Spleen (tissue), 13 donors: ENCODE data around the gene PRR35. TPM values are rescaled to one million over a fixed set of nuclear protein-coding genes. Genes with fewer than 3 reads are reported as not detected.

Source experiments
- DNase-seq: peaks from one replicate; pipeline ENCODE4 v3.0.0-alpha.2; 2020
- H3K27ac ChIP-seq, 8 donors: fragments of 200-600 bp; sonication (generic) in 7 of 8; 1 replicate in 4 of 8; 2 replicates in 4 of 8; pipeline versions ENCODE4 v1.5.0 to v1.8.0; 2016 to 2021; ENCODE audit warnings: inconsistent platforms in 4 of 8, mild to moderate bottlenecking in 4 of 8, moderate library complexity in 1 of 8
- H3K27me3 ChIP-seq, 7 donors: fragments of 200-600 bp; sonication (generic) in 6 of 7; replicated peaks in 1 of 7; 1 replicate in 4 of 7; 2 replicates in 3 of 7; pipeline versions ENCODE4 v1.5.0 to v1.8.0; 2016 to 2021; ENCODE audit warnings: inconsistent platforms in 3 of 7, mild to moderate bottlenecking in 1 of 7
- H3K36me3 ChIP-seq, 6 donors: fragments of 200-600 bp; sonication (generic) in 5 of 6; 1 replicate in 4 of 6; 2 replicates in 2 of 6; pipeline versions ENCODE4 v1.5.0 to v1.8.0; 2016 to 2021; ENCODE audit warnings: inconsistent platforms in 2 of 6
- H3K4me1 ChIP-seq, 6 donors: fragments of 200-600 bp; sonication (generic) in 5 of 6; 1 replicate in 3 of 6; 2 replicates in 3 of 6; pipeline versions ENCODE4 v1.5.0 to v1.8.0; 2016 to 2021; ENCODE audit warnings: inconsistent platforms in 3 of 6
- H3K4me3 ChIP-seq, 8 donors: fragments of 200-600 bp; sonication (generic) in 7 of 8; 1 replicate in 4 of 8; 2 replicates in 4 of 8; pipeline versions ENCODE4 v1.5.0 to v1.8.0; 2016 to 2021; ENCODE audit warnings: inconsistent platforms in 4 of 8, mild to moderate bottlenecking in 4 of 8, moderate library complexity in 2 of 8
- H3K9me3 ChIP-seq, 8 donors: fragments of 200-600 bp; sonication (generic) in 7 of 8; 1 replicate in 4 of 8; 2 replicates in 4 of 8; pipeline versions ENCODE4 v1.5.0 to v1.8.0; 2016 to 2021; ENCODE audit warnings: inconsistent platforms in 4 of 8
- POLR2A ChIP-seq, 3 donors: fragments of 450-650 bp; IDR thresholded peaks; one replicate each; pipeline ENCODE4 v1.5.1; 2017; ENCODE audit warnings: antibody characterized with exemption in 3 of 3, mild to moderate bottlenecking in 1 of 3
- POLR2AphosphoS5 ChIP-seq, 3 donors: sonication (generic); formaldehyde crosslinking; IDR thresholded peaks; one replicate each; pipeline ENCODE4 v1.5.1; 2017; ENCODE audit warnings: antibody characterized with exemption in 3 of 3
- WGBS, 5 donors: extraction: QIAGEN DNeasy Blood & Tissue Kit in 3 of 5; methylation state at CpG; one replicate each; pipeline versions ENCODE4 v1.1.5 to v1.1.7; 2013 to 2018; 5-methylcytosine and 5-hydroxymethylcytosine counted together
- intact Hi-C: fragments of 100-400 bp; cut with DNase I; formaldehyde crosslinking; loops from one replicate; pipeline ENCODE4 v1.15.0; 2023; ENCODE audit warnings: low total_unique reads
- long read RNA-seq, 2 donors: transcript quantifications; one replicate each; lab custom pipeline, GENCODE V29; 2026
- polyA plus RNA-seq, 3 donors: library from polyadenylated mRNA; stranded (reverse); fragments of 200-250 nt; gene quantifications; one replicate each; pipeline ENCODE4 v1.2.1, GENCODE V29; 2013
- total RNA-seq, 7 donors: library from RNA; depleted of rRNA in 3 of 7; stranded (reverse); fragments of >200 nt in 3 of 7; fragmentation: NEBNext Ultra II Directional in 4 of 7; extraction: Animal tissue kit (Norgen Biotek cat#: 25700) in 4 of 7; gene quantifications; one replicate each; pipeline versions ENCODE4 v1.1.0 to v1.2.1, GENCODE V29; 2016 to 2021
- TF ChIP-seq, protein P1 (sequence below), 11 experiments: fragments of 200-600 bp in 7 of 11; fragments of 450-650 bp in 4 of 11; sonication (generic) in 4 of 11; IDR thresholded peaks in 8 of 11; conservative IDR thresholded peaks in 3 of 11; 1 replicate in 7 of 11; 2 replicates in 4 of 11; pipeline versions ENCODE4 v1.4.0 to v1.8.0; 2016 to 2021; ENCODE audit warnings: antibody characterized with exemption in 11 of 11, inconsistent platforms in 4 of 11, mild to moderate bottlenecking in 1 of 11
- donor health status: healthy with polysubstance abuse.
- donor health status: DM: no; HTN: no; CAD: no; lungs with moderate emphysema.
- donor health status: DM: no; HTN: no; CAD: no.
- donor health status: Bipolar disorder and iron deficiency.
- donor health status: healthy.
- donor health status: DM: no; HTN: no; CAD: no.
- donor health status: DM: yes; HTN: yes; CAD: no.

Gene PRR35
- not detected for total RNA-seq
- polyA plus RNA-seq, result not detected
- long read RNA-seq, donor 1, result 0 reads
- long read RNA-seq, donor 2, result 0 reads

DNA sequence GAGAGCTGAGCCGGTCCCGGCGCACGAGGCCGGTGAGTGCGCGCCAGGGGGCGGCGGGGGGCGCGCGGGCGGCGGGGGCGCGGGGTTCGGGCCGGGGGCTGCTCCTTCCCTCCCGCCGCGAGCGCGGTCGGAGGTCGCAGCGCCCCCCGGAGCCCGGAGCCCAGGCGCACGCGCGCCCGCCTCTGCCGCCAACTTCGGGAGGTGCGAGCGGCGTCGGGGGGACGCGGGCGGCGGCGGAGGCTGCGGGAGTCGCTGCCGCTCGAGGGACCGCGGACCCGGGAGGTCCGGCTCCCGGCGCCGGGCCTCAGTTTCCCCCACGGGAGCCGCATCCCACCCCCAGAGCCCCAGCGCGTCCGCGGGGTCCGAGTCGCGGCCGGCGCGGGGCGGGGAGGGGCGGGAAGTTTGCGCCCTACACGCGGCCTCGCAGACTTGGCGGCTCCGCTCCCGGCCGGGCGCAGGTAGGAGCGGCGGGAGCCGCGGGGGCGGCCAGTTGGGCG is at the start of gene PRR35:
Gene PRR35, plus strand, starts transcription at position 191 of the 497 bp plus-strand sequence. CDS start 2,901 bp downstream, outside the sequence.
- no peak for DNase-seq
- no peaks in the 10 kb centered on the region for H3K36me3 ChIP-seq
- peaks cover 10 to 56% (median 37%) of the 10 kb centered on the region in 7 donors for H3K27me3 ChIP-seq
- no peak for TF ChIP-seq POLR2AphosphoS5 (IDR thresholded peaks at IDR 0.05)
- TF ChIP-seq, protein P1, sequence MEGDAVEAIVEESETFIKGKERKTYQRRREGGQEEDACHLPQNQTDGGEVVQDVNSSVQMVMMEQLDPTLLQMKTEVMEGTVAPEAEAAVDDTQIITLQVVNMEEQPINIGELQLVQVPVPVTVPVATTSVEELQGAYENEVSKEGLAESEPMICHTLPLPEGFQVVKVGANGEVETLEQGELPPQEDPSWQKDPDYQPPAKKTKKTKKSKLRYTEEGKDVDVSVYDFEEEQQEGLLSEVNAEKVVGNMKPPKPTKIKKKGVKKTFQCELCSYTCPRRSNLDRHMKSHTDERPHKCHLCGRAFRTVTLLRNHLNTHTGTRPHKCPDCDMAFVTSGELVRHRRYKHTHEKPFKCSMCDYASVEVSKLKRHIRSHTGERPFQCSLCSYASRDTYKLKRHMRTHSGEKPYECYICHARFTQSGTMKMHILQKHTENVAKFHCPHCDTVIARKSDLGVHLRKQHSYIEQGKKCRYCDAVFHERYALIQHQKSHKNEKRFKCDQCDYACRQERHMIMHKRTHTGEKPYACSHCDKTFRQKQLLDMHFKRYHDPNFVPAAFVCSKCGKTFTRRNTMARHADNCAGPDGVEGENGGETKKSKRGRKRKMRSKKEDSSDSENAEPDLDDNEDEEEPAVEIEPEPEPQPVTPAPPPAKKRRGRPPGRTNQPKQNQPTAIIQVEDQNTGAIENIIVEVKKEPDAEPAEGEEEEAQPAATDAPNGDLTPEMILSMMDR (IDR thresholded peaks at IDR 0.05 in 8 of 11, conservative IDR thresholded peaks at IDR 0.05 in 3 of 11), result no peak
- no peak for TF ChIP-seq POLR2A (IDR thresholded peaks at IDR 0.05)
- intact Hi-C loops, result no loop called here
- H3K4me3 ChIP-seq, result peak within 1 kb of the TSS in 2 of 8 donors; percentile 10 to 54
- H3K9me3 ChIP-seq, result no peaks in the 10 kb centered on the region
- WGBS, 5 donors, result 2 to 11% (median 3%) methylated on average over 15 to 84 of the region's 84 CpGs; no CpG with 5 or more reads in 1 of the 5 donors
- peaks cover 0 to 27% (median 11%) of the 10 kb centered on the region in 6 donors for H3K4me1 ChIP-seq
- H3K27ac ChIP-seq, result no peak within 1 kb of the TSS

DNA sequence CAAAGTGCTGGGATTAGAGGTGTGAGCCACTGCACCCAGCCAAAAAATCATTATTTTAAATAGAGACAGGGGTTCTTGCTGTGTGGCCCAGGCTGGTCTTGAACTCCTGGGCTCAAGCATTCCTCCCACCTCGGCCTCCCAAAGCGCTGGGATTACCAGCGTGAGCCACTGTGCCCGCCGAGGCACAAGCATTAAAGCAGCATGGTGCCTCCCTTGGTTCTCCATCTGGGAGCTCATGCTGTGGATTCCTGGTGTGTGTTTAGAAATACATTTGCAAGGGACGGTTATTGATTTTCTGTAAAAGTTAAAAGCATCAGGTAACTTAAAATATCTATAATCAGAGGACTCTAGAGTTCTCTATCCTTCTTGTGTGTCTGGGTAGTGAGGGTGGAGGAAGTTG is 47.4 kb upstream of the PRR35 start:
- no peak for DNase-seq
- Histone ChIP-seq H3K9me3 (no peaks in the 10 kb centered on the region), H3K27ac (no peak overlapping the region), H3K4me1 (peaks cover 0 to 6% (median 0%) of the 10 kb centered on the region in 6 donors), H3K27me3 (no peaks in the 10 kb centered on the region), H3K4me3 (no peak overlapping the region), H3K36me3 (peaks cover 0 to 87% (median 23%) of the 10 kb centered on the region in 6 donors)
- intact Hi-C loops, result no loop called here
- TF ChIP-seq POLR2A (IDR thresholded peaks at IDR 0.05) (no peak), POLR2AphosphoS5 (IDR thresholded peaks at IDR 0.05) (no peak)
- TF ChIP-seq, protein P1 (IDR thresholded peaks at IDR 0.05 in 8 of 11, conservative IDR thresholded peaks at IDR 0.05 in 3 of 11), result no peak
- 93 to 98% (median 94%) methylated on average over 5 to 6 of the region's 6 CpGs for WGBS, 5 donors

DNA sequence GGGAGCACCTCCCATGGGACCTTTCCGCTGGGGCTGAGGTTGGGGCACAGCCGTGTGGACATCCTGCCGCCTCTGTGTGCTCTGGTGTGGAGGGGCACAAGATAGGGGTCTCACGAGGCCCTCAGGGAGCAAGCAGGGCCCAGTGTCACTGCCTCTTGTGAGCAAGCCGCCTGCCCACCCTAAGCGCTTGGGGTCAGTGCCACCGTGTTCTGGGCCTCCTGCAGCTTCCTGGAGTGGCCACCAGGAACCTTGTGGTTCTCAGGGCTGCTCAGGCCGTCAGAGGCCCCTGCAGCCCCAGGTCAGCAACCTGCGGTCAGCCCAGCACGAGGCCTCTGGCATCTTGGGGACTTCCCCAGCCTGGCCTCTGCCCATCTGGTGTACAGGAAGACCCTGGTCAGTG is 46.2 kb upstream of the PRR35 start:
- Histone ChIP-seq H3K27me3 (no peaks in the 10 kb centered on the region), H3K36me3 (peaks cover 0 to 90% (median 25%) of the 10 kb centered on the region in 6 donors), H3K27ac (no peak overlapping the region), H3K4me1 (peaks cover 0 to 6% (median 0%) of the 10 kb centered on the region in 6 donors), H3K9me3 (no peaks in the 10 kb centered on the region), H3K4me3 (no peak overlapping the region)
- 60 to 87% (median 85%) methylated on average over 4 to 10 of the region's 10 CpGs for WGBS, 5 donors
- no peak for TF ChIP-seq POLR2A (IDR thresholded peaks at IDR 0.05)
- no peak for TF ChIP-seq POLR2AphosphoS5 (IDR thresholded peaks at IDR 0.05)
- TF ChIP-seq, protein P1 (IDR thresholded peaks at IDR 0.05 in 8 of 11, conservative IDR thresholded peaks at IDR 0.05 in 3 of 11), result no peak
- DNase-seq, result no peak
- intact Hi-C loops, result no loop called here

DNA sequence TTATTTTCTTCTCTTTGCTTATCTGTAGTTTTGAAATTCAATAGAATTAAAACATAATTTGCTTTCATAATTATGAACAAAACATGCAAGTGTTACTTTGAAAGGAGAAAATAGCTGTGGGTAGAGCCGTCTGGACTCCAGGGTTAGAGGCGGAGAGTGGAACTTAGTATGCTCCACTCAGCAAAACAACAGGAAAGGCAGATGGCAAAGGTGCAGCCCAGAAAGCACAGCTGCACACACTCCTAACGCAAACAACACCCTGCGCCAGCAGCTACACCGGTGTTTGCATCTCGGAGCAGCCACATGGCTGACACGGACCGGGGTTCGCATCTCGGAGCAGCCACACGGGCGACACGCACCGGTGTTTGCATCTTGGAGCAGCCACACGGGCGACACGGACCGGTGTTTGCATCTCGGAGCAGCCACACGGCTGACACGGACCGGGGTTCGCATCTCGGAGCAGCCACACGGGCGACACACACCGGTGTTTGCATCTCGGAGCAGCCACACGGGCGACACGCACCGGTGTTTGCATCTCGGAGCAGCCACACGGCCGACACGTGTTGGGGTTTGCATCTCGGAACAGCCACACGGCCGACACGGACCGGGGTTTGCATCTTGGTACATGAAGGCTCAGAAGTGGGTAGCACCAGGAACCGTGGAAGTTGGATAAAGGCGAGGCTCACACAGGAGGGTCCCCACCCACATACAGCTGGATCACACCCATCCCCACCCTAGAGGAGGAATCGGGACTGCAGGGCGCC is 44.8 kb upstream of the PRR35 start:
- 81 to 95% (median 94%) methylated on average over 18 to 45 of the region's 45 CpGs for WGBS, 5 donors

More for the DNA sequence above, 44.8 kb upstream of the PRR35 start:
- Histone ChIP-seq H3K27me3 (no peaks in the 10 kb centered on the region), H3K4me1 (no peaks in the 10 kb centered on the region), H3K36me3 (peaks cover 0 to 90% (median 39%) of the 10 kb centered on the region in 6 donors), H3K27ac (no peak overlapping the region), H3K4me3 (no peak overlapping the region), H3K9me3 (no peaks in the 10 kb centered on the region)
- intact Hi-C loops, result no loop called here
- no peak for TF ChIP-seq POLR2AphosphoS5 (IDR thresholded peaks at IDR 0.05)
- no peak for TF ChIP-seq POLR2A (IDR thresholded peaks at IDR 0.05)
- TF ChIP-seq, protein P1 (IDR thresholded peaks at IDR 0.05 in 8 of 11, conservative IDR thresholded peaks at IDR 0.05 in 3 of 11), result no peak
- no peak for DNase-seq
